Fibroblast of the aortic adventitia (primary cell): Measurements from ENCODE around the gene COL9A3. TPM values are rescaled to one million over a fixed set of nuclear protein-coding genes. Genes with fewer than 3 reads are reported as not detected.

Source experiments
- DNase-seq: peaks from one replicate; pipeline ENCODE4 v3.0.0-alpha.2; 2010; ENCODE audit warnings: low read depth
- H3K4me3 ChIP-seq: 2 replicates; pipeline ENCODE4 v1.5.1; 2011; ENCODE audit warnings: low read depth, mild to moderate bottlenecking, control low read depth, low read length, moderate library complexity
- total RNA-seq: library from RNA; depleted of rRNA; stranded (reverse); fragments of >200 nt; gene quantifications from 2 replicates; pipeline ENCODE4 v1.2.3, GENCODE V29; 2012; ENCODE audit warnings: low replicate concordance
- TF ChIP-seq, protein P1 (sequence below): IDR thresholded peaks from 2 replicates; pipeline ENCODE4 v1.5.1; 2011; ENCODE audit warnings: mild to moderate bottlenecking, low read length, control low read depth, inconsistent platforms; ENCODE audit not compliant: insufficient read depth

The COL9A3 gene
- total RNA-seq, 1 donor = 0.36 TPM

DNA sequence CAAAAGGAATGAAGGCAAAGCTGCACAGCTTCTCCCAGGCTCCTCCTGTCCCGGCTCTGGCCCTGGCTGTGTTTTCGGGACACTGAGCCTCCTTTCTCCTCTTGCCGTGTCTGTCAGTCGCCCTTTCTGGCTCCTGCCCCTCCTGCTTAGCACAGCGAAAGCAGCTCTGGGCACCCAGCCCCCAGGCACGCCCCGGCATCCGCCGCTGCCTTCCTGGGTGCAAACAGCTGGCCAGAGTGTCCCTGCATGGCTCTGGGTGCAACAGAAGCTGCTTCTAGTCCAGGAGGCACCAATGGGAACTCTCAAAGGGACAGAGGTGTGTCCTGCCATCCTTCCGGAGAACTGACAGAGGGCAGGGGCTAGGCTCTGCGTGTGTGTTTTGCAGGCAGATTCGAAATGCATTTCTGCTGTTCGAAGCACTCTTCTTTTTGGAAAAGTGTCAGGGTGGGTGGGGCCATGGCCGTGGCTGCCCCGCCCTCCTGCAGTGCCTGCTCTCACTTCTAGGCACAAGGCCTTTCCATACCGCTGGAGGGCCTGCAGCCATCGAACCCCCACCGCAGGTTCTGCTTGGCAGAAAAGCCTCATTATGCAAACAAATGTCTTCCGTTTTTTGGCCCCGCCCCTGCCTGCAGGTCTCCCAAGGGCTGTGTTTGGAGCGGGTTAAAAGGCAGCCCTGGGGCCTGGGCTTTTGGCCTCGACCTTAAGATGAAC is 15.5 kb downstream of the COL9A3 start:
- no peak for DNase-seq
- H3K4me3 ChIP-seq = no peak overlapping the region
- TF ChIP-seq, protein P1, sequence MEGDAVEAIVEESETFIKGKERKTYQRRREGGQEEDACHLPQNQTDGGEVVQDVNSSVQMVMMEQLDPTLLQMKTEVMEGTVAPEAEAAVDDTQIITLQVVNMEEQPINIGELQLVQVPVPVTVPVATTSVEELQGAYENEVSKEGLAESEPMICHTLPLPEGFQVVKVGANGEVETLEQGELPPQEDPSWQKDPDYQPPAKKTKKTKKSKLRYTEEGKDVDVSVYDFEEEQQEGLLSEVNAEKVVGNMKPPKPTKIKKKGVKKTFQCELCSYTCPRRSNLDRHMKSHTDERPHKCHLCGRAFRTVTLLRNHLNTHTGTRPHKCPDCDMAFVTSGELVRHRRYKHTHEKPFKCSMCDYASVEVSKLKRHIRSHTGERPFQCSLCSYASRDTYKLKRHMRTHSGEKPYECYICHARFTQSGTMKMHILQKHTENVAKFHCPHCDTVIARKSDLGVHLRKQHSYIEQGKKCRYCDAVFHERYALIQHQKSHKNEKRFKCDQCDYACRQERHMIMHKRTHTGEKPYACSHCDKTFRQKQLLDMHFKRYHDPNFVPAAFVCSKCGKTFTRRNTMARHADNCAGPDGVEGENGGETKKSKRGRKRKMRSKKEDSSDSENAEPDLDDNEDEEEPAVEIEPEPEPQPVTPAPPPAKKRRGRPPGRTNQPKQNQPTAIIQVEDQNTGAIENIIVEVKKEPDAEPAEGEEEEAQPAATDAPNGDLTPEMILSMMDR = no peak

DNA sequence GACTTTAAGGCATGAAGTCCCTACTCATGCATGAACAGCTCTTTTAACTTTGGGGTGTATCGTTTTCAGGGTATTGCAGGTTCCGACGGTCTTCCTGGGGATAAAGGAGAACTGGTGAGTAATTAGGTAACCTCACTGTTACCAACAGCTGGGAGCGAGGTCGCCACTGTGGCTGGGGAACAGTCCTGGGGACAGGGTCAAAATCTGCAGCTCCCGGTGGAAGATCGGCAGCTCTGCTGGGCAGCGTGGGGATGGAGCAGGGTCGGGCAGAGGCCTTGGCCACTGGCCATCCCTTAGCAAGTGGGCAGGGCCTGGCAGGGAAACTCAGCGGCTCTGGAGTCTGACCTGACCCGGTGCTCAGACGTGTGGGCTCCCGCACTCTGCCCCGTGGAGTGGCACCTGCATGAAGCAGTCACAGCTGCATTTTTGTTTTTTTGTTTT is 16.1 kb downstream of the COL9A3 start:
- TF ChIP-seq, protein P1 = no peak
- H3K4me3 ChIP-seq = no peak overlapping the region
- DNase-seq = no peak

DNA sequence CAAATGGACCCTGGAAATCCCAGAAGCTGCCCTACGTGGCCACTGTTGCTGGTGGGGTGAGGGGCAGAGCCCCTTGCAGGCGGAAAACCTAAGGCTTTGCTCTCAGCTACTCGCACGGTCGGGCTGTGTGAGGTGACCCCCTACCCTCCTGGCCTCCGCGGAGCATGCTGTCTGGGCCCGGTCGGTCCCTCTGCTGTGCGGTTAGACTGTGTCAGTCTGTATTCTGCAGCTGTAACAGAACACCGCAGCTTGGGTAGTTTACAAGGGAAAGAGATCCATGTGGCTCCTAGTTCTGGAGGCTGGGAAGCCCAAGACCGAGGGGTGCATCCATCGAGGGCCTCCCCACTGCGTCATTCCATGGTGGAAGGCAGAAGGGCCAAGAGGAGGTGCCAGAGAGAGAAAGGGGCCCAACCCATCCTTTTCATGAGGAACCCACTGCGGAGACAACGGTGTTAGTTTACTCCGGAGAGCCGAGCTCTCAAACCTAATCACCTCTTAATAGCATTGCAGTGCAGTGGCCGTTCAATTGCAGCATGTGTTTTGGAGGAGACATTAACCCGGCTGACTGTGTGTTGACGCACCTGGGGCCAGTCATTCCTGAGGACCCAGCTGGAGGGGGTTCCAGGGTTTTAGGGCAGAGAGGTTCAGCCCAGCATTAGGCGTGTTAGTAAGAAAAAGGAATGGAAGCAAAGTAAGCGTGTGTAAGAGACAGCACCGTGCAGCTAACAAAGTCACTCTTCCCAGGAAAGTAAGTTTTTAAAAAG is 18.3 kb downstream of the COL9A3 start:
- DNase-seq = no peak
- TF ChIP-seq, protein P1 = no peak
- no peak overlapping the region for H3K4me3 ChIP-seq

DNA sequence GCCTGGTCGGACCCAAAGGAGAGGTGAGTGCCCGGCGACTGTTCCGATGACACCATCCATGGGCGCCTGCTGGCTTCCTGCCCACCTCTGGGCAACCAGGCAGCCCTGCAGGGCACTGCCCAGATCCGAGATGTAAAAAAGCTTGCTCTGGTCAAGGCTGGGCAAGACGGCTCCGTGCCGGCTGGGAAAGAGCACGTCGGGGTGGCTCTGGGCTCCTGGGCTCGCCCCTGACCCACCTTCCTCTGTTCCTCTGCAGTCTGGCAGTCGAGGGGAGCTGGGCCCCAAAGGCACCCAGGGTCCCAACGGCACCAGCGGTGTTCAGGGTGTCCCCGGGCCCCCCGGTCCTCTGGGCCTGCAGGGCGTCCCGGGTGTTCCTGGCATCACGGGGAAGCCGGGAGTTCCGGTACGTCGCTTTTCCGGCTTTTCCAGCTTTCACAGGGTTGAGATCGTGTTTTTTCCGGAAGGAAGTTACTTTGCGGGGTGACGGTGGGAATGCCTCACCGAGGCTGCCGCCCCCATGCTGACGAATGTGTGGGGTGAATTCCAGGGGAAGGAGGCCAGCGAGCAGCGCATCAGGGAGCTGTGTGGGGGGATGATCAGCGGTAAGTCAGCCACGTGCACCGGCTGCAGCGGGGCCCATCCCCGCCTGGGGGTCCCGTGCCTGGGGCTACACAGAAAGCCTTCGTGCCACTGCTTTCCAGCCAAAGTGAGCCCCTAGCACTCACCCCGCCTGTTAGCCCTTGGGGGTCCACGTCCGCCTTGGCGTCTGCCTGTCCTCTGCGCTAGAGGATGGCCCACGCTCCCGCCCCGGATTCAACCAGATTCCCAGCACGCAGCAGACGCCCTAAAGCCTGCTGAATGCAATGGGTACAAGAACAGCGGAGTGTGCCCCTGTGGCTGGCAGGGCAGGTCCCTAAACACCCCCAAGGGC is 19.3 kb downstream of the COL9A3 start:
- no peak for DNase-seq
- no peak overlapping the region for H3K4me3 ChIP-seq

DNA sequence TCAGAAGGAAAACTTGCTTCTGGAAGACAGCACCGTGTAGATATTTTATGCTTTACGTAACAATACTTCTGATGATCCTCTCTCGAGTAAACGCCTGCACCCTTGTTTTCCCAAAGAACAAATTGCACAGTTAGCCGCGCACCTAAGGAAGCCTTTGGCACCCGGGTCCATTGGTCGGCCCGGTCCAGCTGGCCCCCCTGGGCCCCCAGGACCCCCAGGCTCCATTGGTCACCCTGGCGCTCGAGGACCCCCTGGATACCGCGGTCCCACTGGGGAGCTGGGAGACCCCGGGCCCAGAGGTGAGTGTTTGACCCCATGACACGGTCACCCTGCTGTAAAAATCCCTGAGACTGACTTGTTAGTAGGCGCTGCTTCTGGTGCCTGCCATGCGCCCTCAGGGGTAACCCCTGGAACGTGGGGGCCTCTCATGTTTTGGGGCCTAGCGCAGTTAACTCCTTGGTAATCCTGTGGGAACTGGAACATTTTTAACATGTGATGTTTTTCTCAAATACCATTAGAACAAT is 20.2 kb downstream of the COL9A3 start:
- no peak overlapping the region for H3K4me3 ChIP-seq
- no peak for DNase-seq
- TF ChIP-seq, protein P1 = no peak

More for the DNA sequence above, 19.3 kb downstream of the COL9A3 start:
- TF ChIP-seq, protein P1 = no peak

DNA sequence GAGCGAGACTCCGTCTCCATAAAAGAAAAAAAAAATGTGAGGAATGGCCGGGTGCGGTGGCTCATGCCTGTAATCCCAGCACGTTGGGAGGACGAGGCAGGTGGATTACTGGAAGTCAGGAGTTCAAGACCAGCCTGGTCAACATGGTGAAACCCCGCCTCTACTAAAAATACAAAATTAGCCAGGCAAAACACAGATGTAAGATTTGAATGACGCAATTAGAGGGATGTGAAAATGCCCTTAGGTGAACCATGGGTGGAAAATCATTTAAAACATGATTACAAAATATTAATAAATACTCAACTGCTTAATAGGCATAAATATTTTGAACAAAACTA is 20.9 kb downstream of the COL9A3 start:
- no peak overlapping the region for H3K4me3 ChIP-seq
- TF ChIP-seq, protein P1 = no peak
- DNase-seq = no peak
